PFSK-1 (cell line): ENCODE results near the gene CCND3.

Source experiments
- FOXP2 ChIP-seq: optimal IDR thresholded peaks from 2 replicates; pipeline ENCODE3; 2011; ENCODE audit warnings: borderline replicate concordance, control low read depth, inconsistent platforms; ENCODE audit not compliant: insufficient read depth; ENCODE audit errors: extremely low read length, extremely low read depth
- POLR2AphosphoS5 ChIP-seq: IDR thresholded peaks from 2 replicates; pipeline ENCODE4 v1.6.1; 2012; ENCODE audit warnings: low read depth, mild to moderate bottlenecking, control low read depth, low read length, moderate library complexity
- TAF1 ChIP-seq: IDR thresholded peaks from 2 replicates; pipeline ENCODE4 v1.6.1; 2012; ENCODE audit warnings: low read length, control low read depth, borderline replicate concordance; ENCODE audit not compliant: insufficient read depth
- TF ChIP-seq, protein P1 (sequence below), 2 experiments: IDR thresholded peaks; 2 replicates each; pipeline versions ENCODE4 v1.6.1 to v1.8.0; 2011 to 2012; ENCODE audit warnings: low read depth in 2 of 2, low read length in 2 of 2, control low read depth in 1 of 2, inconsistent platforms in 1 of 2, mild to moderate bottlenecking in 1 of 2, moderate library complexity in 1 of 2; ENCODE audit not compliant: insufficient read depth in 1 of 2

DNA sequence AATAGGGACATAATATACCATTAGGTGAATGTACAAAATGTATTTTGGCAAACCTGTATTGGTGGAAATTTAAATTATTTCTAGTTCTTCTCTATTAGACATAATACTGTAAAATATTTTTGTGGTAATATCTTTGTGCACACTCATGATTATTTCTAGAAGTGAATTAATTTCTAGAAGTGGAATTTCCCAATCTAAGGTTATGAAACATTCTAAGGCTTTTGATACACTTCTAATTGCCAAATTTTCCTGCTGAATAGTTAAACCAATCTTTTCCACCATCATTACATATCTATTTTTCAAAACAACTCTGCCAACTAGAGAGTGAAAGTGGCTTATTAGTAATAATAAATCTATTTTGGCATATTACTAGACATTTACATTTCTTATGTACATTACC, 1.8 kb upstream of the CCND3 start:
- TF ChIP-seq POLR2AphosphoS5 (no peak), TAF1 (no peak), FOXP2 (no peak)
- TF ChIP-seq, protein P1, sequence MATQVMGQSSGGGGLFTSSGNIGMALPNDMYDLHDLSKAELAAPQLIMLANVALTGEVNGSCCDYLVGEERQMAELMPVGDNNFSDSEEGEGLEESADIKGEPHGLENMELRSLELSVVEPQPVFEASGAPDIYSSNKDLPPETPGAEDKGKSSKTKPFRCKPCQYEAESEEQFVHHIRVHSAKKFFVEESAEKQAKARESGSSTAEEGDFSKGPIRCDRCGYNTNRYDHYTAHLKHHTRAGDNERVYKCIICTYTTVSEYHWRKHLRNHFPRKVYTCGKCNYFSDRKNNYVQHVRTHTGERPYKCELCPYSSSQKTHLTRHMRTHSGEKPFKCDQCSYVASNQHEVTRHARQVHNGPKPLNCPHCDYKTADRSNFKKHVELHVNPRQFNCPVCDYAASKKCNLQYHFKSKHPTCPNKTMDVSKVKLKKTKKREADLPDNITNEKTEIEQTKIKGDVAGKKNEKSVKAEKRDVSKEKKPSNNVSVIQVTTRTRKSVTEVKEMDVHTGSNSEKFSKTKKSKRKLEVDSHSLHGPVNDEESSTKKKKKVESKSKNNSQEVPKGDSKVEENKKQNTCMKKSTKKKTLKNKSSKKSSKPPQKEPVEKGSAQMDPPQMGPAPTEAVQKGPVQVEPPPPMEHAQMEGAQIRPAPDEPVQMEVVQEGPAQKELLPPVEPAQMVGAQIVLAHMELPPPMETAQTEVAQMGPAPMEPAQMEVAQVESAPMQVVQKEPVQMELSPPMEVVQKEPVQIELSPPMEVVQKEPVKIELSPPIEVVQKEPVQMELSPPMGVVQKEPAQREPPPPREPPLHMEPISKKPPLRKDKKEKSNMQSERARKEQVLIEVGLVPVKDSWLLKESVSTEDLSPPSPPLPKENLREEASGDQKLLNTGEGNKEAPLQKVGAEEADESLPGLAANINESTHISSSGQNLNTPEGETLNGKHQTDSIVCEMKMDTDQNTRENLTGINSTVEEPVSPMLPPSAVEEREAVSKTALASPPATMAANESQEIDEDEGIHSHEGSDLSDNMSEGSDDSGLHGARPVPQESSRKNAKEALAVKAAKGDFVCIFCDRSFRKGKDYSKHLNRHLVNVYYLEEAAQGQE (IDR thresholded peaks at IDR 0.05; ENCODE audit: insufficient read depth in 1 of 2, low read depth in 2 of 2, low read length in 2 of 2): no peak
